Caco-2 (cell line): ENCODE measurements around the gene GPR183. TPM values are rescaled to one million over a fixed set of nuclear protein-coding genes. Genes with fewer than 3 reads are reported as not detected.

Experiments
- BruUV-seq: library from RNA; stranded (reverse); fragments of 400-500 nt; replicated peaks from 2 replicates; lab custom pipeline; 2021; lab: Mats Ljungman, UMichigan
- CTCF ChIA-PET: fragments of 300-600 bp; sonication (Branson Sonifier 250); formaldehyde crosslinking; loops from one replicate; lab custom pipeline; 2022; ENCODE audit warnings: antibody characterized with exemption; lab: Charles Lee
- POLR2A ChIA-PET: fragments of 300-600 bp; sonication (Branson Sonifier 250); formaldehyde crosslinking; loops from one replicate; lab custom pipeline; 2022; ENCODE audit warnings: antibody characterized with exemption; lab: Charles Lee
- DNase-seq, 2 experiments: peaks; one replicate each; pipeline versions ENCODE4 v3.0.0 to v3.0.0-alpha.2; 2020 to 2022
- H3K27me3 ChIP-seq: replicated peaks from 2 replicates; pipeline ENCODE4 v1.6.0; 2011; ENCODE audit warnings: low read length; ENCODE audit not compliant: control insufficient read depth, insufficient read depth
- H3K36me3 ChIP-seq: 2 replicates; pipeline ENCODE4 v1.5.1; 2011; ENCODE audit warnings: low read length; ENCODE audit not compliant: control insufficient read depth, insufficient read depth
- H3K4me1 ChIP-seq: fragments of 250-450 bp; sonication (Bioruptor Pico); 2 replicates; pipeline ENCODE4 v1.5.1; 2020; ENCODE audit warnings: mild to moderate bottlenecking
- H3K4me3 ChIP-seq: 2 replicates; pipeline ENCODE4 v1.5.1; 2011; ENCODE audit warnings: low read depth, mild to moderate bottlenecking, control low read depth, low read length
- H3K9me3 ChIP-seq: fragments of 250-450 bp; sonication (Bioruptor Pico); 2 replicates; pipeline ENCODE4 v1.5.1; 2020; ENCODE audit warnings: mild to moderate bottlenecking, moderate library complexity
- H3K27ac Mint-ChIP-seq: one replicate; pipeline ENCODE4 v1.8.0; 2022; ENCODE audit warnings: mixed read lengths; ENCODE audit not compliant: unreplicated experiment
- H3K27me3 Mint-ChIP-seq: one replicate; pipeline ENCODE4 v1.8.0; 2022; ENCODE audit warnings: mixed read lengths; ENCODE audit not compliant: insufficient read depth, unreplicated experiment
- H3K36me3 Mint-ChIP-seq: one replicate; pipeline ENCODE4 v1.8.0; 2022; ENCODE audit warnings: mild to moderate bottlenecking, mixed read lengths; ENCODE audit not compliant: insufficient read depth, unreplicated experiment
- H3K4me1 Mint-ChIP-seq: one replicate; pipeline ENCODE4 v1.8.0; 2022; ENCODE audit warnings: low read depth, mixed read lengths; ENCODE audit not compliant: unreplicated experiment
- H3K4me3 Mint-ChIP-seq: one replicate; pipeline ENCODE4 v1.8.0; 2022; ENCODE audit warnings: mild to moderate bottlenecking, moderate library complexity, mixed read lengths; ENCODE audit not compliant: unreplicated experiment
- H3K9me3 Mint-ChIP-seq: one replicate; pipeline ENCODE4 v1.8.0; 2022; ENCODE audit warnings: mixed read lengths; ENCODE audit not compliant: unreplicated experiment
- CTCF ChIP-seq, 2 experiments: fragments of 200-600 bp in 1 of 2; IDR thresholded peaks; 1 replicate in 1 of 2; 2 replicates in 1 of 2; pipeline versions ENCODE4 v1.5.1 to v1.8.0; 2011 to 2022; ENCODE audit warnings: antibody characterized with exemption in 1 of 2, control low read depth in 1 of 2, inconsistent platforms in 1 of 2, low read depth in 1 of 2, low read length in 1 of 2, mild to moderate bottlenecking in 1 of 2, moderate library complexity in 1 of 2; ENCODE audit not compliant: insufficient read depth in 1 of 2, severe bottlenecking in 1 of 2, unreplicated experiment in 1 of 2
- intact Hi-C: fragments of 100-400 bp; cut with micrococcal nuclease; formaldehyde crosslinking; loops from one replicate; pipeline ENCODE4 v1.10.0; 2022; ENCODE audit not compliant: unreplicated experiment
- total RNA-seq: library from RNA; stranded (reverse); gene quantifications from 2 replicates; pipeline ENCODE4 v1.2.3, GENCODE V29; 2022

The GPR183 gene
- total RNA-seq, 1 experiment from 2014 or later, result not detected

DNA sequence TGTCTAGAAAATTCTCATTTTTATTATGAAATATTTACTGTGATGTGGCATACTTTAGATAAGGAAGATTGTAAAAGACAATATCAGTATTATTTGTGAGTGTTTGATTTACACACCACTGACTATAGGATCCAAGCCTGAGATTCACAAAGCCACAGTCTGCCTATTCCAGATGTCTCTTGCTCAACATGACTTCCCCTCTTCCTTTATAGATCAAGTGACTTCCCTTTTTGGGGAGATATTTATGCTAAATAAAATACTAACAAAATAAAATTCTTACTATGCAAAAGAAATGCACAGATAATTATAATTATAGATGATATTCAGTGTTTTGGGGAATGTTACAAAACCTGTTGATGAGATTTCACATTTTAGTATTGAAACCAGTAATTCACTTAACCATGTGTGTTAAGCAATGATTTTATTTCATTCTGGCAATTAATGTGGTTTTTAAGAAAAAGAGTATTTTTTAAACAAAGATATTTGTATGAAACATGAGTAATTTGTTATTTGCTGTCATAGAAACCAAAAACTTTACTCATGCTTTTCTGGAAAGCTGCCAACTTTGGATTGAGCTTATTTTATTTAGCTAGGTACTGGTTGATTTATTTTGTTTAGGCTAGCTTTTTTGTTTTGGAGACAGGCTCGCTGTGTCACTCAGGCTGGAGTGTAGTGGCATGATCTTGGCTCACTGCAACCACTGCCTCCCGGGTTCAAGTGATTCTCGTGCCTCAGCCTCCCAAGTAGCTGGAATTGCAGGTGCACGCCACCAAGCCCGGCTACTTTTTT is 13.7 kb upstream of the GPR183 start:
- Mint-ChIP-seq H3K4me3 (no peak overlapping the region), H3K36me3 (peaks cover 32% of the 10 kb centered on the region), H3K27ac (no peak overlapping the region), H3K27me3 (no peaks in the 10 kb centered on the region), H3K9me3 (no peaks in the 10 kb centered on the region), H3K4me1 (no peaks in the 10 kb centered on the region)
- POLR2A ChIA-PET, result no interaction called here
- no peaks in the 10 kb centered on the region for H3K4me1 ChIP-seq
- H3K4me3 ChIP-seq, result no peak overlapping the region
- CTCF ChIA-PET, result no interaction called here
- H3K36me3 ChIP-seq, result no peaks in the 10 kb centered on the region; the same call in 1 of the 2 replicates
- BruUV-seq, result no TSS peak
- no peaks in the 10 kb centered on the region for H3K27me3 ChIP-seq
- DNase-seq, result no peak
- TF ChIP-seq CTCF (IDR thresholded peaks at IDR 0.05; ENCODE audit: insufficient read depth in 1 of 2, low read depth in 1 of 2, low read length in 1 of 2, severe bottlenecking in 1 of 2, unreplicated experiment in 1 of 2), result no peak
- intact Hi-C loops, result no loop called here
- no peaks in the 10 kb centered on the region for H3K9me3 ChIP-seq

DNA sequence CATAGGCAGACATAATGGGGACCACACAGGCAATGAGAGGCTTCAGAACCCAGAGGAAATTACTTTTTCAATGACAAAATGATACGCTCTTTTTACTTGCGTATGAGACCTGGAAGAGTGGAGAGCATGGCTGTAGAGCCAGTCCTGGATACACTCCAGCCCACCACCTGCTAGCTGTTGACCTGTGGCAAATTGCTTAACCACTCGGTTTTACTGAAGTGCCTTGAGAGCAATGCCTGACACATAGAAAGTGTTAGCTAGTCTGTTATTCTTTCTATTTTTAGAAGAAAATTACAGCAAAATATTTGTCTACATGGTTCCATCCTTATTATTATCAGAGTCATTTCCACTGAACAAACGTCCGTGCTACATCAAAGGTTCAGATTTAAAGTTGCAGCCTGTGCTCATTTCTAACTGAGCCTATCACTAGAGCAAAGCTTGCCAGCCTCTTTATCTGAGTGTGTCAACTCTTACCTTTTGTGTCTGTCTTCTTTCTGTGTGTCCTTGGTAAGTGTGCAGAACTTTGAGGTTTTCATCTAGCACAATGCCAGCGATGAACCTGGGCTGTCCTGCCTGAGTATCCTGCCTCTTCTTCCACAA is 9.6 kb upstream of the GPR183 start:
- no TSS peak for BruUV-seq
- Mint-ChIP-seq H3K4me3 (no peak overlapping the region), H3K27me3 (no peaks in the 10 kb centered on the region), H3K4me1 (peaks cover 14% of the 10 kb centered on the region), H3K27ac (no peak overlapping the region), H3K9me3 (no peaks in the 10 kb centered on the region), H3K36me3 (peaks cover 30% of the 10 kb centered on the region)
- CTCF ChIA-PET, result interaction anchor here (0.6 kb wide), 1 partner anchor 139 kb away, joined by 3 read pairs; no protein-coding TSS in a partner anchor
- Histone ChIP-seq H3K27me3 (no peaks in the 10 kb centered on the region), H3K4me1 (no peaks in the 10 kb centered on the region), H3K9me3 (no peaks in the 10 kb centered on the region), H3K4me3 (no peak overlapping the region), H3K36me3 (peaks cover under 1% of the 10 kb centered on the region)
- no peak for TF ChIP-seq CTCF (IDR thresholded peaks at IDR 0.05; ENCODE audit: insufficient read depth in 1 of 2, low read depth in 1 of 2, low read length in 1 of 2, severe bottlenecking in 1 of 2, unreplicated experiment in 1 of 2)
- DNase-seq, result peak in 1 of 2 experiments; percentile 12
- intact Hi-C loops, result no loop called here
- POLR2A ChIA-PET, result no interaction called here

DNA sequence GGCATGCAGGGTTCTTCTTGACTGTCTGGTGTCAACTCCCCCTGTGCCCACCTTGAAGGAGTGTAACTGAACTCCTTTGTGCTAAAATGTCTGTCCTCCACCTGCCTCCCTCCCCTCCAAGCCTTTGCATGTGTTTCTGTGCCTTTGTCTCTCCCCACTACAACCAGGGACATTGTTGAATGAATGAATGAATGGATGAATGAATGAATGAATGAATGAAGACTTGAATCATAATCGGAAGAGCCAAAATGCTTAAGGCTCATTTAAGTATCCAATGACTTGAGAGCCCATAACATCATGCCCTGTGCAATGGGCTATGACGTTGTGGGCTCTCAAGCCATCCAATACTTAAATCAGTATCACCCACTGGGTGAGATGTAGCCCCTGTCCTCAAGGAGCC is 9.0 kb upstream of the GPR183 start:
- ChIA-PET CTCF (interaction anchor here (0.6 kb wide), 1 partner anchor 139 kb away, joined by 3 read pairs; no protein-coding TSS in a partner anchor), POLR2A (no interaction called here)
- intact Hi-C loops, result no loop called here
- Histone ChIP-seq H3K9me3 (no peaks in the 10 kb centered on the region), H3K4me3 (no peak overlapping the region), H3K27me3 (no peaks in the 10 kb centered on the region), H3K4me1 (no peaks in the 10 kb centered on the region), H3K36me3 (peaks cover 2% of the 10 kb centered on the region)
- Mint-ChIP-seq H3K36me3 (peaks cover 30% of the 10 kb centered on the region), H3K4me3 (no peak overlapping the region), H3K9me3 (no peaks in the 10 kb centered on the region), H3K27me3 (no peaks in the 10 kb centered on the region), H3K27ac (no peak overlapping the region), H3K4me1 (peaks cover 14% of the 10 kb centered on the region)
- TF ChIP-seq CTCF (IDR thresholded peaks at IDR 0.05; ENCODE audit: insufficient read depth in 1 of 2, low read depth in 1 of 2, low read length in 1 of 2, severe bottlenecking in 1 of 2, unreplicated experiment in 1 of 2), result no peak
- BruUV-seq, result no TSS peak
- DNase-seq, result no peak
